H9 (cell line): ENCODE measurements around the gene SETD1A. TPM values are rescaled to one million over a fixed set of nuclear protein-coding genes. Genes with fewer than 3 reads are reported as not detected.
A peak's percentile ranks its signal among the peaks of the same experiment; 100 is the strongest.

Experiments used
- DNase-seq: peaks from one replicate; pipeline ENCODE4 v3.0.0-alpha.2; 2017
- H2AFZ ChIP-seq: one replicate; pipeline ENCODE4 v1.6.1; 2013; ENCODE audit warnings: mild to moderate bottlenecking, low read length, control low read depth, moderate library complexity
- H2AK5ac ChIP-seq: 2 replicates; pipeline ENCODE4 v1.6.1; 2013; ENCODE audit warnings: low read length, control low read depth, mixed read lengths; ENCODE audit not compliant: insufficient read length
- H2BK120ac ChIP-seq: one replicate; pipeline ENCODE4 v1.6.1; 2013; ENCODE audit warnings: low read depth, mild to moderate bottlenecking, low read length, control low read depth, inconsistent platforms; ENCODE audit not compliant: poor library complexity, severe bottlenecking
- H2BK12ac ChIP-seq: 2 replicates; pipeline ENCODE4 v1.6.1; 2013; ENCODE audit warnings: low read length, control low read depth, mixed read lengths, low read depth; ENCODE audit not compliant: insufficient read length
- H2BK15ac ChIP-seq: 2 replicates; pipeline ENCODE4 v1.6.1; 2013; ENCODE audit warnings: low read depth, low read length, control low read depth
- H2BK20ac ChIP-seq: one replicate; pipeline ENCODE4 v1.6.1; 2013; ENCODE audit warnings: low read depth, mild to moderate bottlenecking, low read length, control low read depth, inconsistent platforms; ENCODE audit not compliant: poor library complexity, severe bottlenecking
- H2BK5ac ChIP-seq: 2 replicates; pipeline ENCODE4 v1.6.1; 2013; ENCODE audit warnings: low read length, control low read depth, mixed read lengths; ENCODE audit not compliant: insufficient read length
- H3K14ac ChIP-seq: 2 replicates; pipeline ENCODE4 v1.6.1; 2013; ENCODE audit warnings: low read length, control low read depth; ENCODE audit not compliant: insufficient read depth
- H3K18ac ChIP-seq: 2 replicates; pipeline ENCODE4 v1.6.1; 2013; ENCODE audit warnings: low read depth, mild to moderate bottlenecking, mixed read lengths, low read length, control low read depth; ENCODE audit not compliant: insufficient read length
- H3K23ac ChIP-seq: 2 replicates; pipeline ENCODE4 v1.6.1; 2013; ENCODE audit warnings: low read length, control low read depth, mixed read lengths, low read depth; ENCODE audit not compliant: insufficient read length
- H3K23me2 ChIP-seq: 2 replicates; pipeline ENCODE4 v1.6.1; 2013; ENCODE audit warnings: low read depth, mild to moderate bottlenecking, mixed read lengths, low read length, control low read depth; ENCODE audit not compliant: insufficient read length, poor library complexity, severe bottlenecking
- H3K27ac ChIP-seq: 2 replicates; pipeline ENCODE4 v1.5.1; 2013; ENCODE audit warnings: low read length, control low read depth, mixed read lengths, low read depth; ENCODE audit not compliant: insufficient read length
- H3K27me3 ChIP-seq: 2 replicates; pipeline ENCODE4 v1.6.1; 2013; ENCODE audit warnings: low read length, control low read depth, inconsistent platforms; ENCODE audit not compliant: insufficient read depth
- H3K4ac ChIP-seq: 2 replicates; pipeline ENCODE4 v1.6.1; 2013; ENCODE audit warnings: low read depth, mild to moderate bottlenecking, control low read depth, inconsistent platforms, low read length, moderate library complexity
- H3K4me1 ChIP-seq: 2 replicates; pipeline ENCODE4 v1.6.1; 2013; ENCODE audit warnings: low read length, control low read depth, inconsistent platforms; ENCODE audit not compliant: insufficient read depth
- H3K4me2 ChIP-seq: 2 replicates; pipeline ENCODE4 v1.6.1; 2013; ENCODE audit warnings: low read length, control low read depth, mixed read lengths; ENCODE audit not compliant: insufficient read length, insufficient read depth
- H3K56ac ChIP-seq: 2 replicates; pipeline ENCODE4 v1.6.1; 2013; ENCODE audit warnings: low read depth, mild to moderate bottlenecking, mixed read lengths, low read length, control low read depth; ENCODE audit not compliant: insufficient read length
- H3K79me1 ChIP-seq: 2 replicates; pipeline ENCODE4 v1.6.1; 2013; ENCODE audit warnings: low read depth, mild to moderate bottlenecking, moderate library complexity, low read length, control low read depth, inconsistent platforms; ENCODE audit not compliant: insufficient read depth, poor library complexity, severe bottlenecking
- H3K79me2 ChIP-seq: 2 replicates; pipeline ENCODE4 v1.6.1; 2013; ENCODE audit warnings: low read length, control low read depth, inconsistent platforms; ENCODE audit not compliant: insufficient read depth
- H3K9ac ChIP-seq: 2 replicates; pipeline ENCODE4 v1.6.1; 2013; ENCODE audit warnings: low read length, control low read depth, mixed read lengths; ENCODE audit not compliant: insufficient read length; ENCODE audit errors: extremely low read depth
- H3K9me3 ChIP-seq: one replicate; pipeline ENCODE4 v1.6.1; 2013; ENCODE audit warnings: low read depth, low read length, inconsistent platforms; ENCODE audit not compliant: control insufficient read depth
- H3T11ph ChIP-seq: one replicate; pipeline ENCODE4 v1.6.1; 2013; ENCODE audit warnings: mild to moderate bottlenecking, low read length, control low read depth, inconsistent platforms
- H4K20me1 ChIP-seq: one replicate; pipeline ENCODE4 v1.6.1; 2013; ENCODE audit not compliant: control insufficient read depth, insufficient read length, insufficient read depth
- H4K5ac ChIP-seq: 2 replicates; pipeline ENCODE4 v1.6.1; 2013; ENCODE audit warnings: low read depth, mild to moderate bottlenecking, mixed read lengths, low read length, control low read depth; ENCODE audit not compliant: insufficient read length
- H4K8ac ChIP-seq: replicated peaks from 2 replicates; pipeline ENCODE4 v1.6.1; 2013; ENCODE audit warnings: low read length, control low read depth, mixed read lengths, low read depth; ENCODE audit not compliant: insufficient read length
- H4K91ac ChIP-seq: 2 replicates; pipeline ENCODE4 v1.6.1; 2013; ENCODE audit warnings: low read depth, mild to moderate bottlenecking, moderate library complexity, mixed read lengths, low read length, control low read depth; ENCODE audit not compliant: insufficient read length
- H3K27ac Mint-ChIP-seq, 3 experiments: 2 replicates in 2 of 3; 3 replicates in 1 of 3; pipeline ENCODE4 v1.8.0; 2020 to 2021; ENCODE audit warnings: mixed read lengths in 3 of 3, mild to moderate bottlenecking in 1 of 3, moderate library complexity in 1 of 3
- H3K27me3 Mint-ChIP-seq: 2 replicates; pipeline ENCODE4 v1.8.0; 2021; ENCODE audit warnings: low read depth, mild to moderate bottlenecking, moderate library complexity, mixed read lengths
- H3K36me3 Mint-ChIP-seq, 3 experiments: 2 replicates in 2 of 3; 3 replicates in 1 of 3; pipeline ENCODE4 v1.8.0; 2020 to 2021; ENCODE audit warnings: low read depth in 3 of 3, mixed read lengths in 3 of 3; ENCODE audit not compliant: insufficient read depth in 1 of 3
- H3K4me1 Mint-ChIP-seq, 2 experiments: 2 replicates each; pipeline ENCODE4 v1.8.0; 2020; ENCODE audit warnings: mixed read lengths in 2 of 2
- H3K4me3 Mint-ChIP-seq, 2 experiments: 2 replicates in 1 of 2; 3 replicates in 1 of 2; pipeline ENCODE4 v1.8.0; 2020 to 2021; ENCODE audit warnings: mild to moderate bottlenecking in 2 of 2, mixed read lengths in 2 of 2, moderate library complexity in 1 of 2
- H3K9me3 Mint-ChIP-seq, 2 experiments: 2 replicates in 1 of 2; 3 replicates in 1 of 2; pipeline ENCODE4 v1.8.0; 2020; ENCODE audit warnings: mild to moderate bottlenecking in 2 of 2, mixed read lengths in 2 of 2, moderate library complexity in 1 of 2
- WGBS: extraction: QIAGEN DNeasy Blood & Tissue Kit; methylation state at CpG from one replicate; pipeline ENCODE4 v1.1.7; 2013; ENCODE audit warnings: missing lambda C conversion rate, low lambda C conversion rate, mixed read lengths; ENCODE audit not compliant: insufficient read length; ENCODE audit errors: extremely low coverage; 5-methylcytosine and 5-hydroxymethylcytosine counted together
- total RNA-seq: library from RNA; stranded (reverse); gene quantifications from 2 replicates; pipeline ENCODE4 v1.2.1, GENCODE V29; 2021
- TF ChIP-seq, protein P1 (sequence below): fragments of 200-600 bp; sonication (generic); conservative IDR thresholded peaks from 3 replicates; pipeline ENCODE4 v1.8.0; 2021; ENCODE audit warnings: antibody characterized with exemption, mild to moderate bottlenecking

The SETD1A gene
- total RNA-seq, 1 experiment from 2014 or later, result 36.9 TPM

- no peak overlapping the region for H2BK5ac ChIP-seq
- H3K27ac ChIP-seq, result no peak overlapping the region
- no peak overlapping the region for H3K4ac ChIP-seq
- peak overlapping the region in 1 of 3 experiments; percentile 47; a peak in 1 of 7 replicates for H3K27ac Mint-ChIP-seq
- no peak overlapping the region for H4K5ac ChIP-seq
- no peaks in the 10 kb centered on the region; the same call in 1 of the 2 replicates for H3K27me3 Mint-ChIP-seq
- peaks cover 18 to 39% (median 37%) of the 10 kb centered on the region in 3 experiments; a peak in 6 of 7 replicates for H3K36me3 Mint-ChIP-seq
- no CpG with 5 or more reads among the region's 14 CpGs for WGBS
- H3K79me2 ChIP-seq, result no peaks in the 10 kb centered on the region
- H3K9ac ChIP-seq, result no peak overlapping the region
- H3K4me3 Mint-ChIP-seq, result no peak overlapping the region; a peak in 1 of 5 replicates
- no peaks in the 10 kb centered on the region for H4K20me1 ChIP-seq
- no peak overlapping the region for H3K23ac ChIP-seq
- no peak overlapping the region for H2BK15ac ChIP-seq
- no peak overlapping the region for H4K91ac ChIP-seq
- no peaks in the 10 kb centered on the region for H3K9me3 Mint-ChIP-seq
- no peaks in the 10 kb centered on the region for H3K9me3 ChIP-seq
- H2BK20ac ChIP-seq, result no peak overlapping the region
- no peaks in the 10 kb centered on the region for H3K27me3 ChIP-seq
- peaks cover 5 to 10% of the 10 kb centered on the region in 2 experiments for H3K4me1 Mint-ChIP-seq
- H3T11ph ChIP-seq, result no peak overlapping the region
- no peak overlapping the region for H3K14ac ChIP-seq
- DNase-seq, result no peak
- H3K79me1 ChIP-seq, result no peaks in the 10 kb centered on the region
- no peak overlapping the region for H4K8ac ChIP-seq
- no peak overlapping the region for H2AK5ac ChIP-seq
- H2BK12ac ChIP-seq, result no peak overlapping the region
- no peak overlapping the region for H2BK120ac ChIP-seq
- H3K4me2 ChIP-seq, result no peak overlapping the region
- H3K18ac ChIP-seq, result no peak overlapping the region
- H3K56ac ChIP-seq, result no peak overlapping the region
- TF ChIP-seq, protein P1, sequence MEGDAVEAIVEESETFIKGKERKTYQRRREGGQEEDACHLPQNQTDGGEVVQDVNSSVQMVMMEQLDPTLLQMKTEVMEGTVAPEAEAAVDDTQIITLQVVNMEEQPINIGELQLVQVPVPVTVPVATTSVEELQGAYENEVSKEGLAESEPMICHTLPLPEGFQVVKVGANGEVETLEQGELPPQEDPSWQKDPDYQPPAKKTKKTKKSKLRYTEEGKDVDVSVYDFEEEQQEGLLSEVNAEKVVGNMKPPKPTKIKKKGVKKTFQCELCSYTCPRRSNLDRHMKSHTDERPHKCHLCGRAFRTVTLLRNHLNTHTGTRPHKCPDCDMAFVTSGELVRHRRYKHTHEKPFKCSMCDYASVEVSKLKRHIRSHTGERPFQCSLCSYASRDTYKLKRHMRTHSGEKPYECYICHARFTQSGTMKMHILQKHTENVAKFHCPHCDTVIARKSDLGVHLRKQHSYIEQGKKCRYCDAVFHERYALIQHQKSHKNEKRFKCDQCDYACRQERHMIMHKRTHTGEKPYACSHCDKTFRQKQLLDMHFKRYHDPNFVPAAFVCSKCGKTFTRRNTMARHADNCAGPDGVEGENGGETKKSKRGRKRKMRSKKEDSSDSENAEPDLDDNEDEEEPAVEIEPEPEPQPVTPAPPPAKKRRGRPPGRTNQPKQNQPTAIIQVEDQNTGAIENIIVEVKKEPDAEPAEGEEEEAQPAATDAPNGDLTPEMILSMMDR, result no peak
- no peaks in the 10 kb centered on the region for H3K4me1 ChIP-seq
- no peak overlapping the region for H2AFZ ChIP-seq
- H3K23me2 ChIP-seq, result no peaks in the 10 kb centered on the region
Observed at GRCh38 chr16:30983898-30984610, 26.5 kb downstream of the SETD1A start.
